A549 (cell line): ENCODE data around the gene SCN4B. TPM values are rescaled to one million over a fixed set of nuclear protein-coding genes. Genes with fewer than 3 reads are reported as not detected.

Experiments
- ATAC-seq, 2 experiments: fragments of 200-7000 bp in 1 of 2; fragments of >200 bp in 1 of 2; cut with Nextera tagmentation in 1 of 2; cut with Tn5 transposase in 1 of 2; 3 replicates each; pipeline versions ENCODE4 v1.8.0 to v1.9.1; 2018 to 2020; ENCODE audit warnings: mild to moderate bottlenecking in 1 of 2, moderate library complexity in 1 of 2
- CTCF ChIA-PET: fragments of 300-600 bp; sonication (Branson Sonifier 250); formaldehyde crosslinking; extraction: SDS; loops from one replicate; lab custom pipeline; 2021; ENCODE audit warnings: antibody characterized with exemption, inconsistent platforms; lab: Yijun Ruan, JAX
- POLR2A ChIA-PET: fragments of 350-600 bp; formaldehyde crosslinking; extraction: SDS; loops from one replicate; lab custom pipeline; 2021; ENCODE audit warnings: antibody characterized with exemption, inconsistent platforms; lab: Yijun Ruan, JAX
- DNase-seq, 2 experiments: peaks; one replicate each; pipeline versions ENCODE4 v3.0.0 to v3.0.0-alpha.2; 2011 to 2016; ENCODE audit warnings: low read depth in 1 of 2, low spot score in 1 of 2
- FAIRE-seq: peaks from 2 replicates; lab custom pipeline; 2011; peaks lifted over from hg19 to GRCh38; lab: Jason Lieb, UNC
- H3K27ac ChIP-seq, 2 experiments: fragments of >200 bp; sonication (Bioruptor Twin); formaldehyde crosslinking; 3 replicates each; pipeline ENCODE4 v1.5.1; 2016 to 2017
- H3K4me1 ChIP-seq: fragments of >200 bp; sonication (Bioruptor Twin); formaldehyde crosslinking; 3 replicates; pipeline ENCODE4 v1.6.1; 2016
- H3K4me2 ChIP-seq: fragments of >200 bp; sonication (Bioruptor Twin); formaldehyde crosslinking; 3 replicates; pipeline ENCODE4 v1.6.1; 2016
- H3K4me3 ChIP-seq: fragments of >200 bp; sonication (Bioruptor Twin); formaldehyde crosslinking; 3 replicates; pipeline ENCODE4 v1.5.1; 2016
- H3K9me3 ChIP-seq: fragments of >200 bp; sonication (Bioruptor Twin); formaldehyde crosslinking; 3 replicates; pipeline ENCODE4 v1.6.1; 2016
- BHLHE40 ChIP-seq: IDR thresholded peaks from 2 replicates; pipeline ENCODE4 v1.6.1; 2012; ENCODE audit warnings: low read depth, low read length, inconsistent platforms
- CBX8 ChIP-seq: fragments of 200-600 bp; sonication (generic); IDR thresholded peaks from 2 replicates; pipeline ENCODE4 v1.6.1; 2016
- CHD4 ChIP-seq: fragments of 200-600 bp; sonication (generic); IDR thresholded peaks from 2 replicates; pipeline ENCODE4 v1.6.1; 2016; ENCODE audit warnings: antibody characterized with exemption, mild to moderate bottlenecking, borderline replicate concordance
- ESRRA ChIP-seq: fragments of 150-350 bp; IDR thresholded peaks from 2 replicates; pipeline ENCODE4 v1.6.1; 2014; ENCODE audit warnings: mild to moderate bottlenecking, low read length, borderline replicate concordance
- FOSL2 ChIP-seq, 2 experiments: fragments of 450-650 bp in 1 of 2; fragments of >200 bp in 1 of 2; sonication (Bioruptor Twin) in 1 of 2; formaldehyde crosslinking; IDR thresholded peaks; 2 replicates each; pipeline versions ENCODE4 v1.5.0 to v1.6.1; 2016 to 2020; ENCODE audit warnings: mild to moderate bottlenecking in 1 of 2, moderate library complexity in 1 of 2
- FOXS1 ChIP-seq: fragments of 250-450 bp; sonication (Bioruptor Pico); IDR thresholded peaks from 2 replicates; pipeline ENCODE4 v1.5.0; 2020; ENCODE audit warnings: mild to moderate bottlenecking, moderate library complexity
- HDAC2 ChIP-seq: fragments of 200-600 bp; sonication (generic); IDR thresholded peaks from 2 replicates; pipeline ENCODE4 v1.6.1; 2016
- HOXB13 ChIP-seq: fragments of 250-450 bp; sonication (Bioruptor Pico); IDR thresholded peaks from 2 replicates; pipeline ENCODE4 v1.5.0; 2020; ENCODE audit warnings: low read depth, mild to moderate bottlenecking, moderate library complexity
- JUN ChIP-seq, 2 experiments: fragments of >200 bp; sonication (Bioruptor Twin); formaldehyde crosslinking; IDR thresholded peaks; 2 replicates in 1 of 2; 3 replicates in 1 of 2; pipeline ENCODE4 v1.6.1; 2016 to 2017
- KDM5A ChIP-seq: fragments of 200-600 bp; sonication (generic); IDR thresholded peaks from 2 replicates; pipeline ENCODE4 v1.6.1; 2016; ENCODE audit warnings: antibody characterized with exemption, mild to moderate bottlenecking
- MAZ ChIP-seq: fragments of 150-350 bp; IDR thresholded peaks from 2 replicates; pipeline ENCODE4 v1.6.1; 2014; ENCODE audit warnings: antibody characterized with exemption, low read depth, low read length, borderline replicate concordance
- NFE2L2 ChIP-seq: fragments of 150-350 bp; conservative IDR thresholded peaks from 2 replicates; pipeline ENCODE4 v1.6.1; 2014; ENCODE audit warnings: low read length
- NPAS2 ChIP-seq: fragments of 250-450 bp; sonication (Bioruptor Pico); IDR thresholded peaks from 2 replicates; pipeline ENCODE4 v1.8.0; 2022; ENCODE audit warnings: mild to moderate bottlenecking, moderate library complexity, borderline replicate concordance
- POLR2A ChIP-seq: IDR thresholded peaks from 2 replicates; pipeline ENCODE4 v1.6.1; 2012; ENCODE audit warnings: mild to moderate bottlenecking, low read length
- POLR2AphosphoS2 ChIP-seq: conservative IDR thresholded peaks from 2 replicates; pipeline ENCODE4 v1.6.1; 2012; ENCODE audit warnings: low read length, improper control_type of control experiment, inconsistent platforms
- RAD21 ChIP-seq, 2 experiments: fragments of >200 bp in 1 of 2; sonication (Bioruptor Twin) in 1 of 2; formaldehyde crosslinking in 1 of 2; IDR thresholded peaks in 1 of 2; conservative IDR thresholded peaks in 1 of 2; 2 replicates in 1 of 2; 3 replicates in 1 of 2; pipeline ENCODE4 v1.6.1; 2012 to 2018; ENCODE audit warnings: inconsistent platforms in 1 of 2
- RFX5 ChIP-seq: fragments of 450-650 bp; IDR thresholded peaks from 2 replicates; pipeline ENCODE4 v1.7.1; 2014; ENCODE audit warnings: antibody characterized with exemption, mild to moderate bottlenecking, moderate library complexity
- WGBS: methylation state at CpG from one replicate; pipeline ENCODE4 v1.1.6; 2017; ENCODE audit errors: missing lambda C conversion rate; 5-methylcytosine and 5-hydroxymethylcytosine counted together
- polyA plus RNA-seq, 4 experiments: library from polyadenylated mRNA; depleted of rRNA in 3 of 4; stranded (reverse); fragments of >200 nt; fragmentation: RNase III in 1 of 4; extraction: RNeasy Plus Mini Kit Qiagen cat#74134 plus additional on column Dnase treatment in 1 of 4; gene quantifications; 2 replicates in 3 of 4; 3 replicates in 1 of 4; pipeline ENCODE4 v1.2.3, GENCODE V29; 2011 to 2017
- TF ChIP-seq, protein P1 (sequence below): fragments of 450-650 bp; IDR thresholded peaks from 2 replicates; pipeline ENCODE4 v1.6.1; 2014; ENCODE audit warnings: antibody characterized with exemption
- TF ChIP-seq, protein P2 (sequence below): fragments of 150-350 bp; IDR thresholded peaks from 2 replicates; pipeline ENCODE4 v1.6.1; 2014; ENCODE audit warnings: low read depth, mild to moderate bottlenecking, low read length
- TF ChIP-seq, protein P3 (sequence below): fragments of >200 bp; sonication (Bioruptor Twin); formaldehyde crosslinking; IDR thresholded peaks from 2 replicates; pipeline ENCODE4 v1.6.1; 2016
- TF ChIP-seq, protein P4 (sequence below): IDR thresholded peaks from 2 replicates; pipeline ENCODE4 v1.6.1; 2012
- TF ChIP-seq, protein P5 (sequence below): IDR thresholded peaks from 2 replicates; pipeline ENCODE4 v1.6.1; 2012

SCN4B gene
- polyA plus RNA-seq, 2 of the 4 experiments (the other 2 are of a cell fraction): 0.12 TPM; not detected in 1

DNA sequence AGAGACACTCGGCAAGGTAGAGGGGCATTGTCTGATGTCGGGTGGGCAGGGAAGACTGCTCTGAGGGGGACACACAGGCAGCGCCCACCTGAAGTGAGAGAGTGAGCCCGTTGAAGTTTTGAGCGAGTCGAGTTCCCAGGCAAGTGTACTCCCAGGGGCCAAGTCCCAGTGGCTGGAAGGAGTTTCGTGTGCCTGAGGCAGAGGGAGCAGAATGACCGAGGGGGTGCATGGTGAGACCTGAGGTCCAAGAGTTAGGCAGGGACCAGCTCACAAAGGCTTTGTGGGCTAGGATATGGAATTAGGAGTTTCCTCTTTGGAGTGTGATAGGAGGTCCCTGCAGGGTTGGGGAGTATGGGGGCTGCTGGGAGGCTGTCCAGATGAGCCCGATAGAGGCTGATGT, 17.6 kb upstream of the SCN4B start:
- Histone ChIP-seq H3K4me1 (peaks cover 3% of the 10 kb centered on the region; the same call in 2 of the 3 replicates), H3K27ac (no peak overlapping the region), H3K4me2 (no peak overlapping the region), H3K4me3 (no peak overlapping the region), H3K9me3 (no peaks in the 10 kb centered on the region)
- ChIA-PET CTCF (interaction anchor here (0.6 to 11.1 kb wide), 9 partner anchors 8 to 709 kb away, joined by 3 to 165 read pairs (median 7); partner anchors contain the start of gene SCN4B), POLR2A (no interaction called here)
- WGBS: 39% methylated on average over 6 of the region's 9 CpGs
- FAIRE-seq (no peak), ATAC-seq (no peak), DNase-seq (no peak)
- TF ChIP-seq FOSL2 (IDR thresholded peaks at IDR 0.05): no peak
- no peak for TF ChIP-seq FOSL2 (CRISPR knock-in tag; IDR thresholded peaks at IDR 0.05)
- TF ChIP-seq RAD21 (conservative IDR thresholded peaks at IDR 0.05 in 1 of 2, IDR thresholded peaks at IDR 0.05 in 1 of 2): no peak
- no peak for TF ChIP-seq KDM5A
- no peak for TF ChIP-seq ESRRA
- no peak for TF ChIP-seq CHD4
- TF ChIP-seq BHLHE40: no peak
- no peak for TF ChIP-seq MAZ
- TF ChIP-seq HDAC2: no peak
- no peak for TF ChIP-seq POLR2AphosphoS2
- no peak for TF ChIP-seq NFE2L2
- TF ChIP-seq, protein P1, sequence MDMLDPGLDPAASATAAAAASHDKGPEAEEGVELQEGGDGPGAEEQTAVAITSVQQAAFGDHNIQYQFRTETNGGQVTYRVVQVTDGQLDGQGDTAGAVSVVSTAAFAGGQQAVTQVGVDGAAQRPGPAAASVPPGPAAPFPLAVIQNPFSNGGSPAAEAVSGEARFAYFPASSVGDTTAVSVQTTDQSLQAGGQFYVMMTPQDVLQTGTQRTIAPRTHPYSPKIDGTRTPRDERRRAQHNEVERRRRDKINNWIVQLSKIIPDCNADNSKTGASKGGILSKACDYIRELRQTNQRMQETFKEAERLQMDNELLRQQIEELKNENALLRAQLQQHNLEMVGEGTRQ: no peak
- TF ChIP-seq CBX8: no peak
- TF ChIP-seq FOXS1 (CRISPR knock-in tag): no peak
- TF ChIP-seq, protein P2, sequence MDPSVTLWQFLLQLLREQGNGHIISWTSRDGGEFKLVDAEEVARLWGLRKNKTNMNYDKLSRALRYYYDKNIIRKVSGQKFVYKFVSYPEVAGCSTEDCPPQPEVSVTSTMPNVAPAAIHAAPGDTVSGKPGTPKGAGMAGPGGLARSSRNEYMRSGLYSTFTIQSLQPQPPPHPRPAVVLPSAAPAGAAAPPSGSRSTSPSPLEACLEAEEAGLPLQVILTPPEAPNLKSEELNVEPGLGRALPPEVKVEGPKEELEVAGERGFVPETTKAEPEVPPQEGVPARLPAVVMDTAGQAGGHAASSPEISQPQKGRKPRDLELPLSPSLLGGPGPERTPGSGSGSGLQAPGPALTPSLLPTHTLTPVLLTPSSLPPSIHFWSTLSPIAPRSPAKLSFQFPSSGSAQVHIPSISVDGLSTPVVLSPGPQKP: no peak
- TF ChIP-seq, protein P3, sequence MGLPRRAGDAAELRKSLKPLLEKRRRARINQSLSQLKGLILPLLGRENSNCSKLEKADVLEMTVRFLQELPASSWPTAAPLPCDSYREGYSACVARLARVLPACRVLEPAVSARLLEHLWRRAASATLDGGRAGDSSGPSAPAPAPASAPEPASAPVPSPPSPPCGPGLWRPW: no peak
- TF ChIP-seq HOXB13 (CRISPR knock-in tag): no peak
- TF ChIP-seq, protein P4, sequence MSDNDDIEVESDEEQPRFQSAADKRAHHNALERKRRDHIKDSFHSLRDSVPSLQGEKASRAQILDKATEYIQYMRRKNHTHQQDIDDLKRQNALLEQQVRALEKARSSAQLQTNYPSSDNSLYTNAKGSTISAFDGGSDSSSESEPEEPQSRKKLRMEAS: no peak
- no peak for TF ChIP-seq POLR2A
- TF ChIP-seq, protein P5, sequence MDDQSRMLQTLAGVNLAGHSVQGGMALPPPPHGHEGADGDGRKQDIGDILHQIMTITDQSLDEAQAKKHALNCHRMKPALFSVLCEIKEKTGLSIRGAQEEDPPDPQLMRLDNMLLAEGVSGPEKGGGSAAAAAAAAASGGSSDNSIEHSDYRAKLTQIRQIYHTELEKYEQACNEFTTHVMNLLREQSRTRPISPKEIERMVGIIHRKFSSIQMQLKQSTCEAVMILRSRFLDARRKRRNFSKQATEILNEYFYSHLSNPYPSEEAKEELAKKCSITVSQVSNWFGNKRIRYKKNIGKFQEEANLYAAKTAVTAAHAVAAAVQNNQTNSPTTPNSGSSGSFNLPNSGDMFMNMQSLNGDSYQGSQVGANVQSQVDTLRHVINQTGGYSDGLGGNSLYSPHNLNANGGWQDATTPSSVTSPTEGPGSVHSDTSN: no peak
- TF ChIP-seq JUN (IDR thresholded peaks at IDR 0.05): no peak

DNA sequence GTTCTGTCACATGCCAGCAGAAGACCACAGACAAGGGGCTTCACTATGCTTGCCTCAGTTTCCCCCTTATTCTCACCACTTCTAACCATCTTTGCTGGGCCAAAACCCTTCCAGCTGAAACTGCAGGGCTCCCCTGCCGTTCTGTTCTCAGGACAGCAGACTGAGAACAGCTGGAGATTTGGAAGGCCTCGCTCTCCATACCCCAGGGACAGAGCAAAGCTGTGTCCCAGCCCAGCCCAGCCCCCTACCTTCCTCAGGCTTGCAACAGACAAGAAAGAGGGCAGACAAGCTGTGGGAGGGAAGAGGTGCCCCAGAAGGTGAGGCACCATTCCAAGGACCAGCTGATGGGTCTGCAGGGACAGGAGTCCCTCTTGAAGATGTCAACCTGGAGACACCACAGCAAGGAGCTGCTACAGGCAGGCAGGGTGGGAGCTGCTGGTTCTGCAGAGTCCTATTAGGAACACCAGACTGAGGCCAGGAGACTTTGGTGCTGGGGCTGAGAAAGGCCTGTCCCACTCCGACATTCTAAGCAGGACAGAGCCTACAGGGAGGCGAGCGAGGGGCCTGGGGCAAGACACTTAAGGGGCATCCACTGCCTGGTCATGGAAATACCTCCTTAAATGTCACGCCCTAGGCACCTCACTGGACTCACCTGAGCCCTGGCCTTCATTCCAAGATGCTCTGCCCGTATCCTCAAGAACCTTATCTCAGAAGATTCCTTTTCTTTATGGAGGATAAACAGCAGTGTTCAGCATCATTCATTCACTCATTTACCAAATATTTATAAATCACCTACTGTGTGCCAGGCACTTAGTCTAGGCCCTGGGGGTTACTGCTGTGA, 16.9 kb upstream of the SCN4B start:
- ChIA-PET CTCF (interaction anchor here (1.5 to 11.1 kb wide), 5 partner anchors 11 to 29 kb away, joined by 4 to 165 read pairs (median 45); partner anchors contain the start of gene SCN4B), POLR2A (interaction anchor here (0.6 kb wide), 1 partner anchor 542 kb away, joined by 4 read pairs; no protein-coding TSS in a partner anchor)
- no peak overlapping the region for H3K4me3 ChIP-seq
- ATAC-seq (no peak), FAIRE-seq (no peak), DNase-seq (no peak)
- H3K4me1 ChIP-seq: no peaks in the 10 kb centered on the region
- no peak overlapping the region for H3K27ac ChIP-seq
- 39% methylated on average over 4 of the region's 7 CpGs for WGBS
- TF ChIP-seq NFE2L2 (no peak), NPAS2 (CRISPR knock-in tag) (no peak), RFX5 (no peak)
- TF ChIP-seq, protein P5: no peak
- no peak overlapping the region for H3K4me2 ChIP-seq
- no peaks in the 10 kb centered on the region for H3K9me3 ChIP-seq
